Measurements from ENCODE around the gene OTOF.
A peak's percentile ranks its signal among the peaks of the same experiment; 100 is the strongest.

The OTOF gene

GRCh38 chr2:26500406-26500805 lies 22.5 kb upstream of the OTOF start:
- WGBS = 62% methylated on average over 4 of the region's 4 CpGs
- Histone ChIP-seq H3K9ac (ENCODE audit: low read depth, low read length) (no peak overlapping the region), H3K27ac (ENCODE audit: low read depth, low read length) (no peak overlapping the region), H3K27me3 (ENCODE audit: insufficient read depth, low read length) (peaks cover 12% of the 10 kb centered on the region), H3K4me3 (ENCODE audit: low read length) (no peak overlapping the region), H3K9me3 (ENCODE audit: insufficient read depth, low read depth, low read length) (no peaks in the 10 kb centered on the region), H3K36me3 (ENCODE audit: insufficient read depth, low read length) (no peaks in the 10 kb centered on the region), H3K4me1 (ENCODE audit: insufficient read depth, low read length) (peaks cover 12% of the 10 kb centered on the region; the same call in 1 of the 2 replicates)

GRCh38 chr2:26495705-26496297 lies 17.9 kb upstream of the OTOF start:
- H3K4me3 ChIP-seq (ENCODE audit: low read length) = no peak overlapping the region
- WGBS = 69% methylated on average over 8 of the region's 8 CpGs
- peaks cover 12% of the 10 kb centered on the region; the same call in 1 of the 2 replicates for H3K4me1 ChIP-seq (ENCODE audit: insufficient read depth, low read length)
- H3K27me3 ChIP-seq (ENCODE audit: insufficient read depth, low read length) = no peaks in the 10 kb centered on the region
- H3K36me3 ChIP-seq (ENCODE audit: insufficient read depth, low read length) = no peaks in the 10 kb centered on the region
- no peaks in the 10 kb centered on the region for H3K9me3 ChIP-seq (ENCODE audit: insufficient read depth, low read depth, low read length)
- H3K27ac ChIP-seq (ENCODE audit: low read depth, low read length) = peak overlapping the region; percentile 35; the same call in 1 of the 2 replicates
- no peak overlapping the region for H3K9ac ChIP-seq (ENCODE audit: low read depth, low read length)

- no peak overlapping the region for H3K9ac ChIP-seq (ENCODE audit: low read depth, low read length)
- no peaks in the 10 kb centered on the region for H3K9me3 ChIP-seq (ENCODE audit: insufficient read depth, low read depth, low read length)
- H3K27me3 ChIP-seq (ENCODE audit: insufficient read depth, low read length) = no peaks in the 10 kb centered on the region
- H3K36me3 ChIP-seq (ENCODE audit: insufficient read depth, low read length) = no peaks in the 10 kb centered on the region
- peaks cover 12% of the 10 kb centered on the region; the same call in 1 of the 2 replicates for H3K4me1 ChIP-seq (ENCODE audit: insufficient read depth, low read length)
- no peak overlapping the region for H3K4me3 ChIP-seq (ENCODE audit: low read length)
- whole genome bisulfite sequencing = 88% methylated on average over 8 of the region's 8 CpGs
- H3K27ac ChIP-seq (ENCODE audit: low read depth, low read length) = no peak overlapping the region
These were observed 17.0 kb upstream of the OTOF start for GRCh38 chr2:26494891-26495290.

GRCh38 chr2:26494199-26494598 lies 16.3 kb upstream of the OTOF start:
- WGBS = 97% methylated on average over 4 of the region's 4 CpGs
- peaks cover 12% of the 10 kb centered on the region; the same call in 1 of the 2 replicates for H3K4me1 ChIP-seq (ENCODE audit: insufficient read depth, low read length)
- no peak overlapping the region for H3K27ac ChIP-seq (ENCODE audit: low read depth, low read length)
- no peaks in the 10 kb centered on the region for H3K9me3 ChIP-seq (ENCODE audit: insufficient read depth, low read depth, low read length)
- no peaks in the 10 kb centered on the region for H3K36me3 ChIP-seq (ENCODE audit: insufficient read depth, low read length)
- no peaks in the 10 kb centered on the region for H3K27me3 ChIP-seq (ENCODE audit: insufficient read depth, low read length)
- H3K9ac ChIP-seq (ENCODE audit: low read depth, low read length) = no peak overlapping the region
- no peak overlapping the region for H3K4me3 ChIP-seq (ENCODE audit: low read length)

- H3K27me3 ChIP-seq (ENCODE audit: insufficient read depth, low read length) = no peaks in the 10 kb centered on the region
- no peaks in the 10 kb centered on the region for H3K9me3 ChIP-seq (ENCODE audit: insufficient read depth, low read depth, low read length)
- no peak overlapping the region for H3K4me3 ChIP-seq (ENCODE audit: low read length)
- WGBS = 94% methylated on average over 8 of the region's 10 CpGs
- H3K36me3 ChIP-seq (ENCODE audit: insufficient read depth, low read length) = no peaks in the 10 kb centered on the region
- H3K27ac ChIP-seq (ENCODE audit: low read depth, low read length) = no peak overlapping the region
- H3K4me1 ChIP-seq (ENCODE audit: insufficient read depth, low read length) = peaks cover 12% of the 10 kb centered on the region; the same call in 1 of the 2 replicates
- H3K9ac ChIP-seq (ENCODE audit: low read depth, low read length) = no peak overlapping the region
These were observed 15.6 kb upstream of the OTOF start for GRCh38 chr2:26493566-26493965.

GRCh38 chr2:26492749-26493515 lies 15.0 kb upstream of the OTOF start:
- WGBS = 86% methylated on average over 7 of the region's 7 CpGs
- Histone ChIP-seq H3K27ac (ENCODE audit: low read depth, low read length) (no peak overlapping the region), H3K4me1 (ENCODE audit: insufficient read depth, low read length) (peaks cover 12% of the 10 kb centered on the region; the same call in 1 of the 2 replicates)

GRCh38 chr2:26491563-26492167 lies 13.7 kb upstream of the OTOF start:
- Histone ChIP-seq H3K4me1 (ENCODE audit: insufficient read depth, low read length) (peaks cover 6% of the 10 kb centered on the region; the same call in 1 of the 2 replicates), H3K27me3 (ENCODE audit: insufficient read depth, low read length) (no peaks in the 10 kb centered on the region), H3K4me3 (ENCODE audit: low read length) (no peak overlapping the region), H3K36me3 (ENCODE audit: insufficient read depth, low read length) (no peaks in the 10 kb centered on the region), H3K9ac (ENCODE audit: low read depth, low read length) (no peak overlapping the region), H3K9me3 (ENCODE audit: insufficient read depth, low read depth, low read length) (no peaks in the 10 kb centered on the region), H3K27ac (ENCODE audit: low read depth, low read length) (no peak overlapping the region)
- WGBS = 89% methylated on average over 8 of the region's 8 CpGs

More at GRCh38 chr2:26492749-26493515, 15.0 kb upstream of the OTOF start:
- no peak overlapping the region for H3K9ac ChIP-seq (ENCODE audit: low read depth, low read length)
- no peaks in the 10 kb centered on the region for H3K27me3 ChIP-seq (ENCODE audit: insufficient read depth, low read length)
- H3K9me3 ChIP-seq (ENCODE audit: insufficient read depth, low read depth, low read length) = no peaks in the 10 kb centered on the region
- H3K4me3 ChIP-seq (ENCODE audit: low read length) = no peak overlapping the region
- no peaks in the 10 kb centered on the region for H3K36me3 ChIP-seq (ENCODE audit: insufficient read depth, low read length)

- no peak overlapping the region for H3K4me3 ChIP-seq (ENCODE audit: low read length)
- H3K4me1 ChIP-seq (ENCODE audit: insufficient read depth, low read length) = no peaks in the 10 kb centered on the region
- no peak overlapping the region for H3K9ac ChIP-seq (ENCODE audit: low read depth, low read length)
- H3K27me3 ChIP-seq (ENCODE audit: insufficient read depth, low read length) = no peaks in the 10 kb centered on the region
- 93% methylated on average over 19 of the region's 19 CpGs for WGBS
- H3K27ac ChIP-seq (ENCODE audit: low read depth, low read length) = no peak overlapping the region
- H3K36me3 ChIP-seq (ENCODE audit: insufficient read depth, low read length) = no peaks in the 10 kb centered on the region
- no peaks in the 10 kb centered on the region for H3K9me3 ChIP-seq (ENCODE audit: insufficient read depth, low read depth, low read length)
These were observed 11.4 kb upstream of the OTOF start for GRCh38 chr2:26489213-26489850.

GRCh38 chr2:26488463-26489212 lies 10.7 kb upstream of the OTOF start:
- 92% methylated on average over 20 of the region's 20 CpGs for WGBS
- Histone ChIP-seq H3K9me3 (ENCODE audit: insufficient read depth, low read depth, low read length) (no peaks in the 10 kb centered on the region), H3K27ac (ENCODE audit: low read depth, low read length) (no peak overlapping the region), H3K27me3 (ENCODE audit: insufficient read depth, low read length) (no peaks in the 10 kb centered on the region), H3K4me3 (ENCODE audit: low read length) (no peak overlapping the region), H3K4me1 (ENCODE audit: insufficient read depth, low read length) (no peaks in the 10 kb centered on the region), H3K36me3 (ENCODE audit: insufficient read depth, low read length) (no peaks in the 10 kb centered on the region), H3K9ac (ENCODE audit: low read depth, low read length) (no peak overlapping the region)

- H3K4me3 ChIP-seq (ENCODE audit: low read length) = no peak overlapping the region
- H3K9me3 ChIP-seq (ENCODE audit: insufficient read depth, low read depth, low read length) = no peaks in the 10 kb centered on the region
- H3K9ac ChIP-seq (ENCODE audit: low read depth, low read length) = no peak overlapping the region
- no peak overlapping the region for H3K27ac ChIP-seq (ENCODE audit: low read depth, low read length)
- H3K36me3 ChIP-seq (ENCODE audit: insufficient read depth, low read length) = no peaks in the 10 kb centered on the region
- H3K27me3 ChIP-seq (ENCODE audit: insufficient read depth, low read length) = no peaks in the 10 kb centered on the region
- 91% methylated on average over 5 of the region's 5 CpGs for WGBS
- H3K4me1 ChIP-seq (ENCODE audit: insufficient read depth, low read length) = no peaks in the 10 kb centered on the region
These were observed 9.3 kb upstream of the OTOF start for GRCh38 chr2:26487192-26487591.
